CD4-positive, alpha-beta T cell treated with Interleukin-6 for 4 hours (primary cell): ENCODE data around the gene WBP2NL.
A peak's percentile ranks its signal among the peaks of the same experiment; 100 is the strongest.

ENCODE experiments used
- DNase-seq: peaks from one replicate; pipeline ENCODE4 v3.0.0-alpha.2; 2020; ENCODE audit warnings: mixed read lengths

WBP2NL gene

GRCh38 chr22:42072606-42073330, 74.2 kb downstream of the WBP2NL start:
- DNase-seq = no peak

GRCh38 chr22:42073621-42074041, 75.0 kb downstream of the WBP2NL start:
- DNase-seq = no peak

GRCh38 chr22:42074132-42074811, 75.7 kb downstream of the WBP2NL start, which contains the start of gene PHETA2:
TSS of gene PHETA2 (plus strand) at chr22:42074248. CDS start at chr22:42077294, 3,046 bp downstream.
- DNase-seq = peak; percentile 72

- DNase-seq = no peak
Observed at GRCh38 chr22:42074846-42075676, 76.5 kb downstream of the WBP2NL start.

GRCh38 chr22:42076764-42077485, 78.3 kb downstream of the WBP2NL start:
- no peak for DNase-seq

GRCh38 chr22:42077486-42078125, 79.0 kb downstream of the WBP2NL start:
- DNase-seq = no peak
